ENCODE results near the gene CEL.
"Not testable (repeated sequence)": the region's sequence is repeated elsewhere in the genome, so short reads cannot be mapped to it uniquely, and the experiment has no call there.

Gene CEL

DNA sequence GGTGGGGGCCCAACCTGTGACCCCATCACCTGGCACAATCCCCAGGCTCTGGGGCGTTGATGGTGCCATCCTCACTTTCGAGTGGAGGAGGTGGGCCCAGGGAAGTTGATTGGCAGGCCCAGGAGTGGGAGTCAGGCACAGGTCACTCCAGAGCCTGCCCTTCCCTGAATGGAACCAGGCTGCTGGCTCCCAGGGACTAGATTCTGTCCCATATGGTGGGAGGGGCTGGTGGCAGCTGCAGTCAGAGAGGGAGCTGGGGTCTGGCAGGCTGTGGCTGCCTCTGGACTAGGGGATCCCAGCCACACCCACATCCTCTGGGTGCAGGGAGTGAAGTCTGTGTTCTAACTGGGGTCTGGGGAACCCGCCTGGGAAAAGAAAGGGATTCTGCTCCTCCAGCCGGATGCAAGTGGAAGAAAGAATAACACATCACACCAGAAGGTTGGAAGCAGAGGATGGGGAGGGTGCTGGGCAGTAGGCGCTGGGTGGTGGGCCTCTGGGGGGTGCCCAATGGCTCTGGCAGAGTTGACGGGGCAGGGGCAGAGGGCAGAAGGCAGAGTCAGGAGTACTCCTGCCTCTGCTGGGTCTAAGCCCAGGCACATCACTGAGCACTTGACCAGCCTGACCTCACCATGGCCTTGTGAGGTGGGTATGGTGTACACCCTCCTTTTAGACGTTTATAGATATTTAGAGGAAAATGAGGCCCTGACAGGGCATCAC, 25.8 kb downstream of the CEL start:
- DNase-seq, result no peak

- DNase-seq, result no peak
These were observed 26.5 kb downstream of the CEL start for GRCh38 chr9:133088146-133088750.

- DNase-seq, result no peak
These were observed 27.0 kb downstream of the CEL start for GRCh38 chr9:133088756-133089155.

DNA sequence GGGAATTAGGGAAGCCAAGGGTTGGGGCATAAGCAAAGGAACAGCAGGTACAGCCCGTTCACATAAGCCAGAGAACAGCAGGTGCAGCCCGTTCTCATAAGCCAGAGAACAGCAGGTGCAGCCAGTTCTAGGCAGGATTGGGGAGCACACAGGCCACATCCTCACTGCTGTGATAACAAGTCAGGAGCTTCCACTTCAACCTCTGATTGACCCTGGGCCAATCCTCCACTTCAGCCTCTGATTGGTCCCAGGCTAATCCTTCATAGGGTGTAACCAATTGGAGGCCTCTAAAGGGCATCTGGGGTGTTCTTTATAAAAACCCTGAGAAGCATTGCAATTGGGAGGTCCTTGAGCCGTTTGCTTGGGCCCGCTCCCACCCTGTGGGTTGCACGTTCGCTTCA, 27.5 kb downstream of the CEL start:
- DNase-seq, result no peak

GRCh38 chr9:133090187-133090586, 28.4 kb downstream of the CEL start:
- DNase-seq, result no peak

DNA sequence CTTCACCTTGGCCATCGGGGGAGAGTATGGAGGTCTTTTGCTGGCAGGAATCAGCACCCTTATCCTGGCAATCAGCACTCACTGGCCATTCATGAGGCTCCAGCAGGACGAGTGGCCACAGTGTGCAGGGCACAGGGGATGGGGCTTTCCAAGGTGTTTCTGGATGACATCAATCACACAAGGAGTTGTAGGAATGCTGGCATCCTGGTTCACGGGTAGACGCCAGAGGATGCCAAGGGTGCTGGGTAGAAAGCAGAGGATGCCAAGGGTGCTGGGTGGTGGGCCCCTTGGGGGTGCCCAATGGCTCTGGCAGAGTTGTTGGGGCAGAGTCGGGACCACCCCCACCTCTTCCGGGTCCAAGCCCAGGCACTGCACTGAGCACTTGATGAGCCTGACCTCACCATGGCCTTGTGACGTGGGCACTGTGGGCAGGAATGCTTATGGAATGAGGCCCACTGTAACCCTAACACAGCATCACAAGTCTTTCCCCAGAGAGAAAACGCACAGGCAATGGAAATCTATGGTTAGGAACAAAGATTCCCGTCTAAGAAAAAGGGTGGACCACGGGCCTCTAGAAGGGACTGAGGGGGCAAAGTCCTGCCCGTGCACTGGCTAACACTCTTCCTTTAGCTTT, 29.1 kb downstream of the CEL start:
- DNase-seq, result no peak

GRCh38 chr9:133094351-133094750, 32.6 kb downstream of the CEL start:
- not testable (repeated sequence) for DNase-seq

DNA sequence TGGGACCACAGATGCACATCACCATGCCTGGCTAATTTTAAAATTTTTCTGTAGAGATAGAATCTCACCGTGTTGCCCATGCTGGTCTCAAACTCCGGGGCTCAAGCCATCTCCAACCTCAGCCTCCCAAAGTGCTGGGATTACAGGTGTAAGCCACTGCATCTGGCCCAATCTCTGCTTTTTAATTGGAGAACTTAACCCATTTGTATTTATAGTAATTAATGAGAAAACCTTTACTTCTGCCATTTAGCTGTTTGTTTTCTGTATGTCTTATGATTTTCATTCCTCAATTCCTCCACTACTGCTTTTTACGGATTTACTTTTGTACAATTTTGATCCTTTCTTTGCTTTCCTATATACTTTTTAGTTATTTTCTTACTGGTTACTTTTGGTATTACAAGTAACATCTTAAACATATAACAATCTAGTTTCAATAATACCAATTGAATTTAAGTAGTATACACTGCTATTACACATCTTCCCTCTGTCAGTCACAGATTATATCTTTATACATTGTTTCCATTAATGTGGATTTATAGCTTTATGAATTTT, 33.1 kb downstream of the CEL start:
- no peak for DNase-seq

DNA sequence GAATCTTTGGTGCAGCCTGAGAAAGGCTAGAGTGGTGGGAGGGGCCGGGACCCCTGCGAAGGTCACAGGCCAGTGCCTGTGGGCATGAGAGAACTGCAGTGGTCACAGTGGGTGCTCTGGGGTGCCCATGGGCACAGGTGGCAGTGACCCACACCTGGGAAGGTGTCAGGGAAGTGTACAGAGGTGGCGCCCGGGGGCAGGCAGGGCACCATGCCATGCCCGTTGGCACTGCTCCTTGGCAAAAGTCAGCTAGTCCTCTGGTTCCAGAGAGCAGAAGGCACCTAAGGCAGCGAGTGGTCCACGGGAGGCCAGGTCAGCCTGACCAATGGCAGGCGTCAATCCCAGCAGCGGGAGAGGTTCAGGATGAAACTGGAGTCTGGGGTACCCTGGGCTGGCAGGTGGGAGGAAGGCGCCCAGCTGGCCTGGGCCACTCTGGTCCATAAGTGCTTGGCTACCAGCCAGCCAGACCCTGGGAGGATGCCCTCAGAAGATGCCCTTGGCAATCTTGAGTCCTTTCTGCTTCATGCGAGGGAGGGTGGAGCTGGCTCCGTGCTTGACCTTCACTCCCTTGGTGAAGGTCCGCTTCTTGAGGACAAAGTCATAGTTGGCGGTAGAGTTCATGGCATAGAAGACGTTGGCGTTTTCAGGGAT, 36.4 kb downstream of the CEL start:
- DNase-seq, result no peak

DNA sequence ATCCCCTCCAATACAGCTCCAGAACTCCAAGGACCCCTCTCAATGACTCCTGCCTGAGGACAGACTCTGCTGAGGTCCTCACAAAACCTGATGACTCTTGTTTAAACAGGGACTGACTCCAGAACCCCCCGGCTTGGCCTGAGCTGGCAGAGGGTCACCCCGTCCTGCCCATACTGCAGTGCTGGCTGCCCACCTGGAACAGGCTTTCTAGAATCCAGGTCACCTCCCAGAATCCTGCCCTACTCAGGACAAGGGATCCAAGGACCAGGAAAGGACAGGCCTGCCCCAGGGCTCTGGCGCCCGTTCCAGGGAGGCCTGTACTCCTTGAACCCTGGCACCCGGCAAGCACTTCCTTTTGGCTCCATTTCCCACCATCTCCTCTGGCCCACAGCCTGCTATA, 37.1 kb downstream of the CEL start:
- DNase-seq, result no peak

DNA sequence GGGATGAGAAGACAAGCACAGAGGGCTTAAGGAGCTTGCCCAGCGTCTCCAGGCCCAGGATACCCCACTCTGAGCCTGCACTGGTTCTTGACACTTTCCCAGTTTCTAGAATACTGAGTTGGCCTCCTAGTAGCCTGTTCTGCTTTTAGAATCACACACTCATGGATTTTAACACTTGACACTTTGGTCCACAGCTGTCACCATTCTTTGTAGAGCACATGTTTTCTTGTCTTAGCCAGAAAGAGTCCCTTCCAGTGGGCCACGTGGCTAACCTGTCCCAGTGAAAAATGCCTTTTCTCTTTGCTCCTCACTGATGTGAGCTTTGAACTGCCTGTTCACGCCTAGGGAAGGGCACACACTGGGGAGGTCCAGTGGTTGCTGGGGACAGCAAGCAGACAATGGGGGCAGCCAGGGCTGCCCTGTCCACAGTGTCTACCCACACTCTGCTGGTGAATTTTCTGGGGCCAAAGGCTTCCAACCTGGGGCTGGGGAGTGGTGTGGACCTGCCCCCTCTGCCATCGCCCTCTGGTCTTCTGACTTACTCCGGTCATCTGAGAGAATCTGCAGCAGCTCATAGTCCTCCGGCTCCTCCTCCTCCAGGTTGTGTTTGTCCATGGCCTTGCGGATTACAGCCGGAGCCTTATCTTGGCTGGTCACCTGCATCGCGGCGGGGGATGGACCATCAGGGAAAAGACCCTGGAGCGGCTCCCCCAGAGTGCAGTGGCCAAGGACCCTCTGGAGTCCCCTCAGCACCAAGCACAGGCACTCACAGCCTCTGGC, 38.1 kb downstream of the CEL start:
- no peak for DNase-seq

- DNase-seq, result no peak
These were observed 39.0 kb downstream of the CEL start for GRCh38 chr9:133100506-133101355.

DNA sequence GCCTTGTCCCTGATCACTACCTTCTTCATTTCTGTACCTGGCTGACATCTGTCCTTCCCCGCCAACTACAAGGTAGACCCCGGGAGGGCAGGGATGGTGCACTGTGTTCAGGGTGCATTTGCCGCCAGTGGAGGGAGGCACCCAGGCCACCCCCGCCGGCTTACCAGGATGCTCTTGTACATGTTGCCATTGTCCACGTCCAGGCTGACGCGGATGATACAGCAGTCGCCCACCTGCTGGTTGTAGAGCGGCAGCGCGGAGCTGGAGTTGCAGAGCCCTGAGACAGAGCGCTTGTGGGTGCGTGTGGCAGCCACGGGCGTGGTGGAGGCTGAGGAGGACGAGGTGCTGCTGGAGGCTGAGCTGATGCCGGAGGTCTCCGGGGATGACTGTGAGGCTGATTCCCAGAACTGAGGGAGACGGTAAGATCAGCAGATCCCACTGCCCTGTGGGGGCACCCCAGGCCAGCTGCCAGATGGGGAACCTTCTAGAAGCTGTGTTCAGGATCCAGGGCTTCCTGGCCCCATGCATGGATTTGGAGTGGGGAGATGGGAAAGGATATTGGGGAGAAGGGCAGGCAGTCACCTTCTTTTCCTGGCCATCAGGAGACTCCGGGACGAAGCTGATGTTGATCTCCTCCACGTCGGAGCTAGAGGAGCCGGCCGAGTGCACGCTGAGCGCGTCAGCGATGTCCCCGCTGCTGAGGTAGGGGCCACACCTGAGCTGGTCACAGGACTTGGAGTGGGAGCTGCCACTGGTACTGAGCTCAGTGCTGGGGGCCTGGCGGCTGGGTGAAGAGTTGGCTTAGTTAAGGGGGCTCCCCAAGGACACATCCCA, 39.8 kb downstream of the CEL start:
- no peak for DNase-seq

- DNase-seq, result no peak
These were observed 40.6 kb downstream of the CEL start for GRCh38 chr9:133102190-133103021.

GRCh38 chr9:133103183-133103986, 41.6 kb downstream of the CEL start:
- DNase-seq, result no peak

GRCh38 chr9:133103987-133104505, 42.3 kb downstream of the CEL start:
- no peak for DNase-seq

- DNase-seq, result no peak
These were observed 43.1 kb downstream of the CEL start for GRCh38 chr9:133104718-133105460.

GRCh38 chr9:133105461-133105770, 43.6 kb downstream of the CEL start:
- DNase-seq, result no peak
